NCI-H2227 treated with DMSO at 0.1 percent for 48 hours (cell line): ENCODE measurements around the gene LEUTX.

ENCODE experiments used
- DNase-seq: peaks from one replicate; lab custom pipeline; 2025; lab: John Stamatoyannopoulos, UW

The LEUTX gene

DNA sequence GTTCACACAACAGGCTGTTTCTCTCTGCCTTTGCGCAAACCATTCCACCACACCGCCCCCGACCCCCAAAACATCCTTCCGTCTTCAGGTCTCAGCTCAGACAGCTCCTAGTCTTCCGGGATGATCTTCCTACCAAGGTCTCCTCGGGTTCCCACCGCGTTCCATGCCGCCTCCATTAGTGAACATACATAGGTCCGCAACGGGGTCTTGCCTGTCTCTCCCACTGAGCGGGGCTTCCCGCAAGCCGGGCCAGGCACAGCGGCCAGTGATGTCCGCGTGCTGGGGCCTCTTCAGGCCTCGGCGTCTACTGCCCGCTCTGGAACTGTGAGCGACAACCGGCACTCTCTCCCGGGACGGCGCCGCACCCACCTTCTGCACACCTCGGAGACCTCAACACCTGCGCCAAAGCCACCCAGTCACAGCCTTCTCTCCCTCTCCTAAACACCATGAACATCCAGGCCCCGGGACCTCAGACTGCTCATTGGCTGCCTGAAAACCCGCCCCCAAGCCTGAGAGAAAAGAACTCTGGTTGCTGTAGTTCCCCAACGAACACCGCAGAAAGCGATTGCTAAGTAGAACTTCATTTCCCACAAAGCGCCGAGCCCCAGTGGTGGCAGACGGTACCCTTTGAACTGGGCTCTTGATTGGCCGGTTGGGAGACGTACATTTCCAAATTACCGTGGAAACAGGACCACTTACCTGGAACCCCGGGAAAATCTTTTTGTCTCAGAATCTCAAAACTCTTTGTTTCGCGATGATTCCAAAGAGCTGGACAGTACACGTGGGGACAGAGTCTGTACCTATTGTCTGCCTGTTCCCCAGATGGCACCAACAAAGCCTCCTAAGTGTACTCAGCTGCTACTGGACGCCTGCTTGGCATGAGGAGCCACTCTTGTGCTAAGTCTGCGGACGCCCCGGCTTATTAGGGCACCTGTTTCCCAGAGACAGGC, 45.8 kb downstream of the LEUTX start:
- DNase-seq = peak; percentile 100

DNA sequence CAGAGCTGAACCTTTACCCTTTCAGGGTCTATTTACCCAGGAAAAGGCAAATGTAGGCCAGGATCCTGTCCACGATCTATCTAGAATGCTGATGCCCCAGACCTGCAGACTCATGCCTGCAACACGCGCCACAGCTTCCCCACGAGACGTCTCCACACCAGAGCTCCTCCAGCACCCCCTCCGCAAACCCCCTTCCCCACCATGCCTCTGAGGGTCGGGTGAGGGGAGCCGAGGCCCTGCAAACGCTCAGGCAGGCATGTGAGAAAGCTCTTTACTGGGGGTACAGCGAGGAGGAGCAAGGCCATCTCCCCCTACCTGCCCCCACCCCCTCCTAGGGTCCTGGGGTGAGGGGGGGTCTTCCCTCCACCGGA, 46.4 kb downstream of the LEUTX start:
- no peak for DNase-seq

DNA sequence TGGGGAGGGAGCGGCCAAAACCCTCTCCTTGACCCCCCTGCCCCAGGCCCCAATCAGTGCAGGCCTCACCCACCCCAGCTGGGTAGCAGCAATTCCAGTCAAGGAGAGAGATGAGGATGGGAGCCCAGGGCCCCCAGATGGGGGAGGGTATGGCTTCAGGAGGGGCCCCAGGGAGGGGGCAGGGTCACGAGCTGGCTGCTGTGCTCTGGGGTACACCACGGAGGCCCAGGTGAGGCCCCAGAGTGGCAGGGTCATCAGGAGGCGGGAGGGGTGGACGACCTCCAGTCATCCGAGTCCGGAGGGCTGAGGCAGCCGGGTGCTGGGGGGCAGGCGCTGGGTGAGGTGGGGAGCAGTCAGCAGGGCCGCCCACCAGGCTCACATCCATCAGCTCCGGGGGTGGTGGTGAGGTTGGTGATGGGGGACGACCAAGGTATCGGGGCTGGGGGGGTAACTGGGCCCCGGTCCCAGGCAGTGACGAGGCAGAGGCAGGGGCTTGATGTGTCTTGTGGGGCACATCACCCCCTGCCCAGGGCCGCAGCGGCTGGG, 47.0 kb downstream of the LEUTX start:
- no peak for DNase-seq

DNA sequence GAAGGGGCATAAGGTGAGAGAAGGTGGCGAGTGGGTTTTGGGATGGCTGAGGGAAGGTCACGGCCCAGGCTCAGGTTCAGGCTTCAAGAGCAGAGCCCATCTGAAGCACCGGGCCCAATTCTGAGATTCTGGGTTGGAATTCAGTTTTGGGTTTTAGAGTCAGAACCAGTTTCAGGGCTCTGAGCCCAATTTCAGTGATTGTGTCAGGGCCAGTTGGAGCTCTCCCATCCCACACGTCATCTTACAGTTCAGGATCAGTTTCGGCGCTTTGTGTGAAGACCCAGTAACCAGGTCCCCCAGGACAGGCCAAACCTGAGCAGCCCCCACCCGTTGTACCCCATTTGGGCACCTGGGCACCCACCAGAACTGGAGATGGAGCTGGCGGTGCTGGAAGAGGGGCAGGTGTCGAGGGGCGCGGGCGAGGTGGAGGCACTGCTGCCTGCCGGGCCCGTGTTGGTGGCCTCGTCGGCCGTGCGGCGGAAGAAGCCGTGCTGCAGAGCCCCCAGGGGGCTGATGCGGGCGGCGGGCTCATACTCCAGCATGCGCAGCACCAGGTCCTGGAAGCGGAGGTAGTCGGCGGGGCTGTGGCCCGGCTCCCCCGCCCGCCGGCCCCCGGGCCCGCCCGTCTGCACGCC, 47.8 kb downstream of the LEUTX start:
- no peak for DNase-seq

DNA sequence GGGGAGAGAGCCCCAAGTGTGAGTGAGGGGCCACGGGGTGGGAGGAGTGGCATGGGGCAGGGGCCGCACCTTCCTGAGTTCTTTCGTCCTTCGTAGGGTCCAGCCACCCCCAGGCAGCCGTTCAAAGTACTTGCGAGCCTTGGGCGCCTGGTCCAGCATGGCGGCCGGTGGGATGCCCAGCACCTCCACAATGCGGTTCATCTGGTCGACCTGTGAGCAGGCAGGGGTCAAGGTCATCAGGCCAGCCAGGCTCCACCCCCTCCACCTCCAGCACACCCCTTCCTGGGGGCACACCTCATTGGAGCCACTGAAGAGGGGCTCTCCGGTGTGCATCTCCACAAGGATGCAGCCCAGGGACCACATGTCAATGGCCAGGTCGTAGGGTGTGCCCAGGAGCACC, 48.6 kb downstream of the LEUTX start:
- DNase-seq = no peak

DNA sequence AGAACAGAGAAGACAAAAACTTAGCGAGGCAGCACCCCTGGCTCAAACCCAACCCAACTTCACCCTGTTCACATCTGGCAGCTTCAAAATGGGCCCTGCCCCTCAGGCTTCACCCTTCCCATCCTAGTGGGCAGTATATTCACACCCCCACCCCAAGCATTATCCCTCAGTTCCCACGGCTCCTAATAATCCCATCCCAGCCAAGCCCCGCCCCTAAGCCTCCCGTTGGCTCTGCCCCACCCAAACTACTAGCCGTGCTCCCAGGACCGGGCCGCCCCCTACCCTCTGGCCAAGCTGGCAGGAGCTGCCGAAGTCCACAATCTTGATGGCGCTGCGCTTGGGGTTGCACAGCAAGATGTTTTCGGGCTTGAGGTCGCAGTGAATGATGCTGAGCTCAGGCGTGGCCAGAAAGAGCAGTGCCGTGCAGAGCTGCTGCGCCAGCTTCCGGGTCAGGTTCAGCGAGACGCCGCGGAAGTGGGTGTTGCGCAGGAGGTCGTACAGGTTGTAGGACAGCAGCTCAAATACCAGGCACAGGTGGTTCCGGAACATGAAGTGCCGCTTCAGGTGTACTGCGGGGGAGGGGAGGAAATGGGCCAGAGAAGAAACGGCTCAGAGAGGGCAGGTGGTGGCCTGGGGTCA, 49.5 kb downstream of the LEUTX start:
- no peak for DNase-seq

DNA sequence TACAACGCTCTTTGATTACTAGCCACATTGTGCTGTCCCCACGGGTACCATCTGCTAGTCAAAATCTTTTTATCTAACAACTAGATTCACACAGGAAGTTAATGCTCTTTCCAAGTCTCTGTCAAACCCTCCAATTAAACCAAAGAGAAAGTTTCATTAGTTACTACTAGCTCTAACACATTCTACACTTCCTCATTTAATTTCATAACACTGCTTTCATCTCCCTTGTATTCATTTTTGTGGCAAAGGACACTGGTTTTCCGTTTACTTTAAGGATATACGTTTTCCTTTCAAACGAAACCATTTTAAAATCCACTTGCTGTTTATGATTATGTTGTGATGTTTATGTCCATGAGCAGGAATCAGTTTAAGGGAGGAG, 50.0 kb downstream of the LEUTX start:
- DNase-seq = no peak

DNA sequence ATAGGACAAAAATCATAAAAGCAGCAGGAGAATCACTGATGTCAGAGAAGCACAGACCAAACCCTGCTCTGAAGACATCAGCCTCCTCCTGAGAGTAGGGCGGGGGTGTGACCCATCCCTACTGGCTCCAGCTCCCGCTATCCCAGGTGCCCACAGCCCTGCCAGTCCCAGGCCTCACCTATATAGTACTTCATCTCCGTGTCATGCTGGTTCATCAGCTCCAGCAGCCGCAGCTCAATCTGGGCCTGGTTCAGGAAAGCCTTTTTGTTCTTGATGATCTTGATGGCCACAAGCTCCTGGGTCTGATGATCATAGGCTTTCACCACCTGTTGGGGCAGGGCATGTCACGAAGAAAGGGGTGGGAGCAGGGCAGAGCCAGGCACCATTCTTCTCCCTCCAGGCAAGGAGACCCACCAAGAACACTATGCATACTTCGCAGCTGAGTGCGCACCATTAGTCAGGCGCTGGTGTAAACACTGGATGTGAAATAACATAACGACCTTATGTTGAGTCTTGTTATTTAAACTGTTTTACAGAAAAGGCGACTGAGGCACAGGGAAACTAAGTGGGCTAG, 51.1 kb downstream of the LEUTX start:
- no peak for DNase-seq

DNA sequence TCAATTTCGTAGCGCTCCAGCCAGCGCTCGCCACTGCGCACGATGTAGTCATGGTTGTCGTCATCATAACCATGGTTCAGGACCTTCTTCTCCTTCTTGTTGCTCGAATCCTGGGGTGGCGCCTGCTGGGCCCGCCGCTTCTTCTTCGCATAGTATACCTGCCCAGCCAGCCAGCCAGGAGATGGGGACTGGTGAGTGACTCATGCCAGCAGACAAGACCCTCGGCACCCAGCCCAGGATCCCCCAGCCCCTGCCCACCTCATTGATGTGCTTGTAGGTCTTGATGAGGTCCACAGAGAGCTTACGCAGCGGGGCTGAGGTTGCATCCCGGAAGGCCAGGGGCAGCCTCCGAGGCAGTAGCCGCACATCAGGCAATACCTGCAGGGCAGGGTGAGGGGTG, 51.8 kb downstream of the LEUTX start:
- DNase-seq = no peak

DNA sequence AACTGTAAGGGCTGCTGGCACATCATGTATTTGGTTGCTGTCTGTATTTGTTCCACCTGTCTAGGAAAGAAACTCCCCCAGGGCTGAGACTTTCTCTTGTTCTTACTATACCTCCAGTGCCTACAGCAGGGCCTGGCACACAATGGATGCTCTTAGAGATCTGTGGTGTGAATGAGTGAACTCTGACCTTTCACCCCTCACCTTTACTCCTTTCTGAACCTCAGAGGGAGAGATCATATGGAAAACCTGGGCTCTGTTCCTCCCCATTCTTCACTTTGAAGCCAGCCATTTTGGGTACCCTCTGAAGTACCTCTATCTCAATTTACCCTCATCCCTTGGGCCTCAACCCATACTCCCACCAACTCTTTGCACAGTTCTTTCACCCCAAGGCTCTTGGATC, 52.2 kb downstream of the LEUTX start:
- no peak for DNase-seq

DNA sequence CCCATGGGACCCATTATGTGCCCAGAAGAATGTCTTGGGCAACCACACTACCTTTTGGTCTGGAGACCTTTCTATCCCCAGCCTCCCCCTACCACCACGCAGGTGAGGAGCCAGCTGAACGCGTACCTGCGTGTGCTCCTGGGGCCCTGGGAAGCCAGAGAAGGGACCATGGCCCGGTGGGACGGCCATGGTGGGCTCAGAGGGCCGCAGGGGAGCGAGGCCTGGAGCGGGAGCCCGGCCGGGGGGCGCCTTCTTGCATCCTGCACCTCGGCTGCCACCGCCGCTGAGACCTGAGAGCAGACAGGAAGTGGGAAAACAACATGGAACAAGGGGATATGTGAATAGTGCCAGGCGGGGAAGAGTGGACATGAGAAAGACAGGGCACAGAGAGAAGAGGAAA, 53.0 kb downstream of the LEUTX start:
- no peak for DNase-seq

DNA sequence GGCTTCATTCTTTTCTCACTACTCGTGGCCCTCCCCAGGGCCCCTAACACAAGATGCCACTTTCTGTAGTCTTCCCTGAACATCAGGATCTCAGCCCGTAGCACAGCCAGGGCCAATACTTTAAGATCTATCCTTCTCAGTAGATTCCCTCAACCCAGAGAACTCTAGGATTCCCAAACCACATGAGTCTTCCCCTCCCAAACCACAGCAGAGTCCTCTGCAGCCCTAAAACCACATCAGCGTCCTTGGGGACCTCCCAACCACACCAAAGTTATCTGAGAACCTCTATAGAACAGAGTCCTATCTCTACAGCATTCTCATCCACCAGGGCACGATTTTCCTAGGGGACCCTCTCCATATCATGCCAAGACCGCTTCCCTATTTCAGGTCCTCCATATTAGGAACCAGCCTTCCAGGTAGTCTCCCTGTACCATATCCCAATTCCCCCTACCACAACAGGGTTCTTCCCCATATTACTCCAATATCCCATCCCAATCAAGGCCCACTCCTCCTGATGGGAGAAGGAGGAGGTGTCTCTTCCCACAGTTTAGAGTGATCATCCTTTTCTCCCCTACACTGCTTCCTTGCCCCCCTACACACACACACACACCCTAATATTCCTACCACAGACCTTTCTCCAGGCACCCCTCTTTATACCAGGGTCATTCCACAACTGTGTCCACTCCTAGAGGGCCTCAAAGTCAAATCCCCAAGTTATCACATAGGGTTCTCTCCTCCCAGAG, 53.9 kb downstream of the LEUTX start:
- DNase-seq = no peak

DNA sequence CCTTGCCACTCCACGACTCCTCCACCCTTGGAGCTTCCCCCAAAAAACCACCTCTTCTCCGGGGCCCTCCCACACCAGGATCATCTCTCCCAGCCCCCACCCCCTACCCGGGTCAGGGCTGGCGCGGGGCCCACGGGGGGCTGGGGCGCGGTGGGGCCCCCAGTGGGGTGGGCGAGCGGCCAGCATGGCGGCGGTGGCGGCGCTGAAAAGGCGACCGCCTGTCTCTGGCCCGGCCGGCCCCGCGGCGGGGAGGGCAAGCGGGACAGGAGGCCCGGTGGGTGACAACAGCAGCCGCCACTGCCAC, 54.5 kb downstream of the LEUTX start:
- no peak for DNase-seq

DNA sequence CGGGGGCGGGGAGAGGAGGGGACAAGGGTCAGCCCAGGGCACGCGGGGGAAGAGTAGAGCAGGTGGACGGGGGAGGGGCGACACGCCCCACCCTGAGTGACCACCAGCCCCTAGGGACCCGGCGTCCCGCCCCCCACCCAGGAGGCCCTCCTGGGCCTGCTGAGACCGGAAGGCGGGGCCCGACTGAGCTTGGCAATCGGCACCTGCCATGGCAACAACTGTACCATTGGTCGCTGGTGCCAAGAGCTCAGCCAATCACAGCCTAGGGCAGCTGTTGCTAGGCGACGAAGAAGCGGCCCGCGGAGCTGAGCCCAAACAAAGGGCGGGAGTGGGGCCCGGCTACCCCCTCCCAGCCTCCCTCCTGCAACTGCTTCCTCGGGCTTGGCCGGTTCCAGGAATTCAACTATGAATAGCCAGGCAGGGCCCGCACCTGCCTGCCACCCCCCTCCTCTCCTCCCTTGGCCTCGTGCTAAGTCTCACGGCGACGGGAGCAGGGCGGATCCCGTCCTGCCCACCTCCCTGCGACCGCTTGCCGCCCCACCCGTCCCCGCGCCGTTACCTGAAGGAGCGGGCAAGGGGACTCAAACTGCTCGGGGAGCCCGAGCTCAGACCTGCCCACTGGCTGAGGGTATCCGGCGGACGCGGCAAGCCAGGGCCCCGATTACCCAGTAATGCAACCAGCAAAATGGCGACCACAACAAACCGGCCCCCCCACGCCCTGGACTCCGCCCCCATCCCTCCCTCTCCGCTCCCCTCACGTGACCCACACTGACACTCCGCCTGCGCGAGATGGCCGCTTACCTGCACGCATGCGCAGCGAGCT, 55.0 kb downstream of the LEUTX start, which contains the start of gene DYRK1B:
Gene DYRK1B (minus strand): TSS at position 699 of the 823 bp plus-strand sequence. CDS start 2,295 bp downstream, outside the sequence.
- peak; percentile 100 for DNase-seq

DNA sequence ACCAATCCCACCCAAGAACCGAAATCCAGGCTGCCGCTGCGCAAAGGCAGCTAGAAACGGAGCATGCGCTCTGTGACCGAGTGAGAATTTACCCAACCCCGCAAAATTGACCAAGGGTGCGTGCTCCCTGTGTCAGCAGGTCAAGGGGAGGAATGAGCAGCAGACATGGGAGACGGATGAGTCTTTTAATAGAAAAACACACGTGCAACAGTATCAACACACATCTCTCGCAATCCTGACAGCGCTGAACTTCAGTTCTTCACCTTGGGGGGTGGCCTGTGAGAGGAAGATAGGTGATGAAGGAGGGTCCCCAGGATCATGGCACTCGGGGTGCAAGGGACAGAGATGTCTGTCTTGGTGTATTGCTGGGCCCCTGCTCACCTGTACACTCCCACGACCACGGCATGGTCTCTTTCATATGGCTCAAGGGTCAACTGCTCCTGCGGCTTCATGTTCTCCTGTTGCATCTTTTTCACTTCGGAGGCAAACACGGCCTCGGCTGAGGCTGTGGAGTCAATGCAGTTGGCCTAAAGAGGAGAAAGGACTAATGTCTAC, 55.7 kb downstream of the LEUTX start:
- no peak for DNase-seq
